CD4-positive, alpha-beta T cell (primary cell): Measurements from ENCODE around the gene DYSF. TPM values are rescaled to one million over a fixed set of nuclear protein-coding genes. Genes with fewer than 3 reads are reported as not detected.

ENCODE experiments used
- ATAC-seq: fragments of 200-7000 bp; cut with Tn5 transposase; one replicate; pipeline ENCODE4 v1.10.0; 2022; ENCODE audit warnings: mild to moderate bottlenecking; ENCODE audit not compliant: poor library complexity
- CTCF ChIA-PET: fragments of 350-600 bp; sonication (Branson Sonifier 250); formaldehyde crosslinking; loops from one replicate; lab custom pipeline; 2021; ENCODE audit warnings: antibody characterized with exemption, inconsistent platforms; lab: Charles Lee
- POLR2A ChIA-PET: fragments of 350-600 bp; sonication (Branson Sonifier 250); formaldehyde crosslinking; loops from one replicate; lab custom pipeline; 2021; ENCODE audit warnings: antibody characterized with exemption, inconsistent platforms; lab: Charles Lee
- DNase-seq, 14 experiments: peaks; one replicate each; pipeline ENCODE4 v3.0.0-alpha.2; 2013 to 2020; ENCODE audit warnings: mixed read lengths in 2 of 14
- H3K27ac ChIP-seq, 2 donors: one replicate each; pipeline versions ENCODE4 v1.5.1 to v1.7.0; 2013; ENCODE audit warnings: low read length in 2 of 2, low read depth in 1 of 2, mild to moderate bottlenecking in 1 of 2
- H3K27me3 ChIP-seq, 2 experiments: 1 replicate in 1 of 2; 2 replicates in 1 of 2; pipeline versions ENCODE4 v1.6.1 to v1.7.0; 2013; ENCODE audit warnings: low read length in 2 of 2, control low read depth in 1 of 2, mild to moderate bottlenecking in 1 of 2, moderate library complexity in 1 of 2; ENCODE audit not compliant: insufficient read depth in 2 of 2, control insufficient read depth in 1 of 2
- H3K36me3 ChIP-seq: one replicate; pipeline ENCODE4 v1.6.1; 2013; ENCODE audit warnings: low read length, control low read depth; ENCODE audit not compliant: insufficient read depth
- H3K4me1 ChIP-seq: one replicate; pipeline ENCODE4 v1.6.1; 2013; ENCODE audit warnings: low read length, control low read depth; ENCODE audit not compliant: insufficient read depth
- H3K4me3 ChIP-seq: one replicate; pipeline ENCODE4 v1.5.1; 2013; ENCODE audit warnings: mild to moderate bottlenecking, low read length, moderate library complexity
- H3K9me3 ChIP-seq, 2 experiments: 1 replicate in 1 of 2; 2 replicates in 1 of 2; pipeline versions ENCODE4 v1.6.1 to v1.7.0; 2013; ENCODE audit warnings: low read length in 2 of 2, mild to moderate bottlenecking in 2 of 2, control low read depth in 1 of 2, moderate library complexity in 1 of 2; ENCODE audit not compliant: control insufficient read depth in 1 of 2, insufficient read depth in 1 of 2
- H3K27ac Mint-ChIP-seq: one replicate; pipeline ENCODE4 v1.8.0; 2020; ENCODE audit warnings: mixed read lengths
- H3K27me3 Mint-ChIP-seq: one replicate; pipeline ENCODE4 v1.8.0; 2021; ENCODE audit warnings: mixed read lengths
- H3K36me3 Mint-ChIP-seq: one replicate; pipeline ENCODE4 v1.8.0; 2021; ENCODE audit warnings: low read depth, mixed read lengths
- H3K4me1 Mint-ChIP-seq: one replicate; pipeline ENCODE4 v1.8.0; 2021; ENCODE audit warnings: low read depth, mixed read lengths
- H3K4me3 Mint-ChIP-seq: one replicate; pipeline ENCODE4 v1.8.0; 2020; ENCODE audit warnings: mild to moderate bottlenecking, mixed read lengths
- H3K9me3 Mint-ChIP-seq: one replicate; pipeline ENCODE4 v1.8.0; 2020; ENCODE audit warnings: mixed read lengths
- CTCF ChIP-seq: fragments of 200-600 bp; IDR thresholded peaks from one replicate; pipeline ENCODE4 v1.8.0; 2022; ENCODE audit warnings: antibody characterized with exemption, mild to moderate bottlenecking
- intact Hi-C, 2 experiments: fragments of 100-400 bp; cut with DNase I in 1 of 2; cut with micrococcal nuclease in 1 of 2; formaldehyde crosslinking; loops; one replicate each; pipeline versions ENCODE4 v1.15.1 to v1.9.0; 2023 to 2025; cut with DNase I, micrococcal nuclease
- total RNA-seq, 174 experiments: library from RNA in 2 of 174; stranded (reverse) in 2 of 174; gene quantifications; one replicate each; pipeline ENCODE4 v1.2.3 and lab custom pipeline; 2021 to 2026

The DYSF gene
- total RNA-seq, 2 experiments from 2014 or later, result 0.27 to 0.31 TPM

GRCh38 chr2:71693286-71694270 lies 240.2 kb downstream of the DYSF start:
- DNase-seq, result no peak
- no peak for ATAC-seq
- H3K9me3 ChIP-seq, result no peaks in the 10 kb centered on the region
- H3K36me3 ChIP-seq, result no peaks in the 10 kb centered on the region
- H3K4me1 ChIP-seq, result no peaks in the 10 kb centered on the region
- CTCF ChIA-PET, result no interaction called here
- H3K4me3 Mint-ChIP-seq, result no peak overlapping the region
- H3K4me1 Mint-ChIP-seq, result no peaks in the 10 kb centered on the region
- H3K27ac ChIP-seq, result no peak overlapping the region
- no peak for TF ChIP-seq CTCF
- H3K36me3 Mint-ChIP-seq, result no peaks in the 10 kb centered on the region
- POLR2A ChIA-PET, result no interaction called here
- intact Hi-C loops, result no loop called here
- no peak overlapping the region for H3K27ac Mint-ChIP-seq
- H3K4me3 ChIP-seq, result no peak overlapping the region
- H3K9me3 Mint-ChIP-seq, result no peaks in the 10 kb centered on the region
- H3K27me3 Mint-ChIP-seq, result no peaks in the 10 kb centered on the region
- no peaks in the 10 kb centered on the region for H3K27me3 ChIP-seq

GRCh38 chr2:71694501-71695234 lies 241.3 kb downstream of the DYSF start:
- no peaks in the 10 kb centered on the region for H3K27me3 ChIP-seq
- Mint-ChIP-seq H3K36me3 (no peaks in the 10 kb centered on the region), H3K9me3 (no peaks in the 10 kb centered on the region), H3K27me3 (no peaks in the 10 kb centered on the region), H3K27ac (no peak overlapping the region), H3K4me3 (no peak overlapping the region), H3K4me1 (no peaks in the 10 kb centered on the region)
- ChIA-PET CTCF (no interaction called here), POLR2A (no interaction called here)
- H3K27ac ChIP-seq, result no peak overlapping the region
- intact Hi-C loops, result no loop called here
- H3K36me3 ChIP-seq, result no peaks in the 10 kb centered on the region
- no peak for TF ChIP-seq CTCF
- H3K4me3 ChIP-seq, result no peak overlapping the region
- no peak for DNase-seq
- no peaks in the 10 kb centered on the region for H3K9me3 ChIP-seq
- no peaks in the 10 kb centered on the region for H3K4me1 ChIP-seq
- no peak for ATAC-seq

GRCh38 chr2:71695235-71696120 lies 242.1 kb downstream of the DYSF start:
- Mint-ChIP-seq H3K4me3 (no peak overlapping the region), H3K36me3 (no peaks in the 10 kb centered on the region), H3K4me1 (no peaks in the 10 kb centered on the region), H3K9me3 (no peaks in the 10 kb centered on the region), H3K27ac (no peak overlapping the region), H3K27me3 (no peaks in the 10 kb centered on the region)
- ATAC-seq (no peak), DNase-seq (no peak)
- CTCF ChIA-PET, result no interaction called here
- Histone ChIP-seq H3K27me3 (no peaks in the 10 kb centered on the region), H3K4me1 (no peaks in the 10 kb centered on the region), H3K9me3 (no peaks in the 10 kb centered on the region), H3K4me3 (no peak overlapping the region), H3K27ac (no peak overlapping the region), H3K36me3 (no peaks in the 10 kb centered on the region)
- intact Hi-C loops, result no loop called here
- no peak for TF ChIP-seq CTCF
- POLR2A ChIA-PET, result no interaction called here
